K562 (cell line): ENCODE data around the gene RBM46. TPM values are rescaled to one million over a fixed set of nuclear protein-coding genes. Genes with fewer than 3 reads are reported as not detected.
"Not testable (repeated sequence)": the region's sequence is repeated elsewhere in the genome, so short reads cannot be mapped to it uniquely, and the experiment has no call there.

ENCODE experiments used
- ATAC-seq: fragments of 200-7000 bp; cut with Tn5 transposase; 3 replicates; pipeline ENCODE4 v1.9.1; 2020; ENCODE audit warnings: moderate library complexity
- BruUV-seq: library from RNA; stranded (reverse); fragments of 400-500 nt; replicated peaks from 2 replicates; lab custom pipeline; 2021; lab: Mats Ljungman, UMichigan
- CTCF ChIA-PET: fragments of 300-600 bp; formaldehyde crosslinking; extraction: SDS; loops from one replicate; lab custom pipeline; 2021; ENCODE audit warnings: low intra/inter-chr PET ratio; lab: Yijun Ruan, JAX
- POLR2A ChIA-PET: fragments of 300-600, 350-650 bp; sonication (Branson Sonifier 250); formaldehyde crosslinking; extraction: SDS; loops from one replicate; lab custom pipeline; 2021; ENCODE audit warnings: antibody characterized with exemption, inconsistent platforms; lab: Yijun Ruan, JAX
- DNase-seq, 4 experiments: peaks; one replicate each; pipeline versions ENCODE4 v3.0.0 to v3.0.0-alpha.2; 2011 to 2018; ENCODE audit warnings: low spot score in 3 of 4, mixed read lengths in 3 of 4; ENCODE audit errors: extremely low read depth in 1 of 4
- FAIRE-seq: peaks from 2 replicates; lab custom pipeline; 2011; peaks lifted over from hg19 to GRCh38; lab: Jason Lieb, UNC
- H2AFZ ChIP-seq: 2 replicates; pipeline ENCODE4 v1.6.0; 2011; ENCODE audit warnings: low read depth, low read length, control low read depth, inconsistent platforms
- H3K27ac ChIP-seq: fragments of 200-600 bp; 3 replicates; pipeline ENCODE4 v1.8.0; 2011; ENCODE audit warnings: low read depth, mild to moderate bottlenecking, control low read depth, inconsistent platforms, low read length, moderate library complexity, mixed read lengths; ENCODE audit errors: extremely low read depth
- H3K27me3 ChIP-seq, 2 experiments: fragments of 300-600 bp in 1 of 2; 2 replicates in 1 of 2; 3 replicates in 1 of 2; pipeline versions ENCODE4 v1.6.0 to v1.8.0; 2011; ENCODE audit warnings: inconsistent platforms in 2 of 2, low read length in 2 of 2, mild to moderate bottlenecking in 1 of 2, mixed read lengths in 1 of 2, moderate library complexity in 1 of 2; ENCODE audit not compliant: control insufficient read depth in 2 of 2, insufficient read depth in 2 of 2
- H3K36me3 ChIP-seq: fragments of 300-600 bp; 3 replicates; pipeline ENCODE4 v1.8.0; 2011; ENCODE audit warnings: mild to moderate bottlenecking, low read length, inconsistent platforms; ENCODE audit not compliant: control insufficient read depth, insufficient read depth
- H3K4me1 ChIP-seq, 2 experiments: fragments of 200-600 bp in 1 of 2; replicated peaks in 1 of 2; 2 replicates in 1 of 2; 3 replicates in 1 of 2; pipeline versions ENCODE4 v1.5.1 to v1.8.0; 2011; ENCODE audit warnings: inconsistent platforms in 2 of 2, low read length in 2 of 2, mild to moderate bottlenecking in 1 of 2, mixed read lengths in 1 of 2, moderate library complexity in 1 of 2; ENCODE audit not compliant: control insufficient read depth in 2 of 2, insufficient read depth in 2 of 2
- H3K4me2 ChIP-seq: 2 replicates; pipeline ENCODE4 v1.6.1; 2011; ENCODE audit warnings: low read length, control low read depth, inconsistent platforms, mixed read lengths; ENCODE audit not compliant: insufficient read depth
- H3K4me3 ChIP-seq: fragments of 200-600 bp; sonication (generic), shearing (Covaris generic); 2 replicates; pipeline ENCODE4 v1.5.1; 2016; ENCODE audit warnings: control low read depth, inconsistent platforms
- H3K79me2 ChIP-seq: fragments of 200-600 bp; 3 replicates; pipeline ENCODE4 v1.8.0; 2011; ENCODE audit warnings: low read length, inconsistent platforms; ENCODE audit not compliant: control insufficient read depth, insufficient read depth
- H3K9ac ChIP-seq, 2 experiments: 2 replicates each; pipeline versions ENCODE4 v1.6.0 to v1.6.1; 2011; ENCODE audit warnings: low read depth in 2 of 2, low read length in 2 of 2, control low read depth in 1 of 2, inconsistent platforms in 1 of 2, mild to moderate bottlenecking in 1 of 2, mixed read lengths in 1 of 2; ENCODE audit not compliant: insufficient read depth in 1 of 2
- H3K9me1 ChIP-seq: one replicate; pipeline ENCODE4 v1.6.0; 2011; ENCODE audit warnings: inconsistent platforms, mild to moderate bottlenecking, low read length, moderate library complexity; ENCODE audit not compliant: control insufficient read depth, insufficient read depth
- H3K9me3 ChIP-seq: replicated peaks from 2 replicates; pipeline ENCODE4 v1.5.1; 2011; ENCODE audit warnings: low read depth, low read length, inconsistent platforms; ENCODE audit not compliant: control insufficient read depth, insufficient read depth
- H4K20me1 ChIP-seq: replicated peaks from 2 replicates; pipeline ENCODE4 v1.6.1; 2011; ENCODE audit warnings: low read length, inconsistent platforms, mixed read lengths; ENCODE audit not compliant: control insufficient read depth, insufficient read depth
- GATAD2B ChIP-seq: fragments of 450-650 bp; IDR thresholded peaks from 2 replicates; pipeline ENCODE4 v1.6.1; 2017; ENCODE audit warnings: mild to moderate bottlenecking, borderline replicate concordance
- NONO ChIP-seq, 2 experiments: fragments of 200-400 bp in 1 of 2; fragments of 450-650 bp in 1 of 2; formaldehyde crosslinking in 1 of 2; IDR thresholded peaks; 2 replicates each; pipeline ENCODE4 v1.6.1; 2017; ENCODE audit warnings: low read depth in 2 of 2, mild to moderate bottlenecking in 2 of 2, moderate library complexity in 2 of 2, low read length in 1 of 2
- POLR3A ChIP-seq: IDR thresholded peaks from 2 replicates; pipeline ENCODE4 v1.6.1; 2011; ENCODE audit warnings: borderline replicate concordance, mild to moderate bottlenecking, moderate library complexity; ENCODE audit not compliant: insufficient read length, insufficient read depth; ENCODE audit errors: extremely low read depth
- RBM22 ChIP-seq: fragments of 200-400 bp; formaldehyde crosslinking; IDR thresholded peaks from 2 replicates; pipeline ENCODE4 v1.6.1; 2018; ENCODE audit warnings: low read length, low read depth; ENCODE audit not compliant: poor library complexity, severe bottlenecking
- ZNF511 ChIP-seq: sonication (generic); formaldehyde crosslinking; IDR thresholded peaks from 2 replicates; pipeline ENCODE4 v1.8.0; 2022; ENCODE audit warnings: mild to moderate bottlenecking, missing genetic modification reagents
- WGBS: fragments of 100-300 bp; shearing (Covaris generic); methylation state at CpG from one replicate; pipeline ENCODE4 v1.1.6; 2016; ENCODE audit warnings: low coverage, mixed read lengths; ENCODE audit not compliant: insufficient coverage; ENCODE audit errors: missing lambda C conversion rate; 5-methylcytosine and 5-hydroxymethylcytosine counted together
- in situ Hi-C: fragments of 300-500 bp; cut with MboI; formaldehyde crosslinking; loops from 4 replicates; pipeline ENCODE4 v1.15.0; 2018; ENCODE audit warnings: inconsistent platforms, mixed read lengths
- intact Hi-C: fragments of 100-400 bp; cut with micrococcal nuclease; formaldehyde crosslinking; loops from 2 replicates; pipeline ENCODE4 v1.14.2; 2022
- polyA plus RNA-seq, 8 experiments: library from polyadenylated mRNA; depleted of rRNA in 4 of 8; stranded (reverse) in 5 of 8; unstranded in 3 of 8; fragments of >200 nt; fragmentation: Nextera tagmentation in 2 of 8; fragmentation: Illumina TruSeq in 1 of 8; extraction: Ambion mirVana in 2 of 8; extraction: Trizol in 1 of 8; gene quantifications; 2 replicates each; pipeline versions ENCODE4 v1.2.1 to v1.2.3, GENCODE V29; 2011 to 2014; ENCODE audit warnings: inconsistent platforms in 1 of 8, missing spikeins in 1 of 8
- total RNA-seq, 7 experiments: library from RNA; depleted of rRNA in 6 of 7; stranded (reverse); fragments of >200 nt in 6 of 7; fragmentation: Illumina TruSeq in 2 of 7; extraction: Trizol in 2 of 7; gene quantifications; 2 replicates each; pipeline versions ENCODE4 v1.2.1 to v1.2.3, GENCODE V29; 2011 to 2021; ENCODE audit warnings: low replicate concordance in 1 of 7

Gene RBM46
- total and polyA plus RNA-seq, 9 of the 15 experiments (the other 6 are each of a cell fraction or from before 2014, with no cell fraction given): 0.04 TPM; not detected in 8

- TF ChIP-seq POLR3A (no peak), RBM22 (no peak), GATAD2B (no peak), ZNF511 (CRISPR knock-in tag) (no peak), NONO (IDR thresholded peaks at IDR 0.05; ENCODE audit: low read depth in 2 of 2, low read length in 1 of 2) (no peak)
These were observed 91.1 kb downstream of the RBM46 start (continued) for GRCh38 chr4:154872198-154872597.

GRCh38 chr4:154874049-154874448, 93.0 kb downstream of the RBM46 start:
- H2AFZ ChIP-seq, H3K4me3 ChIP-seq, H3K36me3 ChIP-seq, H3K79me2 ChIP-seq, DNase-seq, H3K9me1 ChIP-seq, H3K9ac ChIP-seq, H3K4me1 ChIP-seq, H3K27ac ChIP-seq, ATAC-seq, intact Hi-C loops, BruUV-seq, in situ Hi-C loops, H3K27me3 ChIP-seq, H4K20me1 ChIP-seq, POLR2A ChIA-PET, CTCF ChIA-PET, H3K9me3 ChIP-seq, FAIRE-seq, H3K4me2 ChIP-seq: not testable (repeated sequence)
- WGBS: 0% methylated on average over 2 of the region's 4 CpGs
